ENCODE measurements around the gene ENAH.

ENAH gene

DNA sequence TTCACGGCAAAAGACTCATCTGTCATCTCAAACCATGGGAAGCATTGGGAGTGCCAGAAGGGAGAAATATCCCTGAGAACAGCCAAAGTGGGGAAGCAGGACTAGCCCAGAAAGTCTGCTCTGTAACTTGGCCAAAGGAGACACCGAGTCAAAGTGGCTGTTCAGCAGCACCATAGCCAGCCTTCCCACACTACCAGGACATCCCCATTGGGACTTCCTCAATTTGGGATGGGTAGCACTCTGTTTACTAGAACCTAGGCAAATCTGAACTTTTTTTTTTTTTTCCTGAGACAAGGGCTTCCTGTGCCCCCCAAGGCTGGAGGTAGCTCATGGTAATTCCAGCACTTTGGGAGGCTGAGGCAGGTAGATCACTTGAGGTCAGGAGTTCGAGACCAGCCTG lies 93.0 kb downstream of the ENAH start:
- DNase-seq (ENCODE audit: low spot score) = no peak

GRCh38 chr1:225559326-225559725 lies 93.6 kb downstream of the ENAH start:
- no peak for DNase-seq (ENCODE audit: low spot score)

GRCh38 chr1:225556694-225557093 lies 96.2 kb downstream of the ENAH start:
- DNase-seq (ENCODE audit: low spot score) = no peak

- DNase-seq (ENCODE audit: low spot score) = no peak
These were observed 97.1 kb downstream of the ENAH start for GRCh38 chr1:225555821-225556220.

DNA sequence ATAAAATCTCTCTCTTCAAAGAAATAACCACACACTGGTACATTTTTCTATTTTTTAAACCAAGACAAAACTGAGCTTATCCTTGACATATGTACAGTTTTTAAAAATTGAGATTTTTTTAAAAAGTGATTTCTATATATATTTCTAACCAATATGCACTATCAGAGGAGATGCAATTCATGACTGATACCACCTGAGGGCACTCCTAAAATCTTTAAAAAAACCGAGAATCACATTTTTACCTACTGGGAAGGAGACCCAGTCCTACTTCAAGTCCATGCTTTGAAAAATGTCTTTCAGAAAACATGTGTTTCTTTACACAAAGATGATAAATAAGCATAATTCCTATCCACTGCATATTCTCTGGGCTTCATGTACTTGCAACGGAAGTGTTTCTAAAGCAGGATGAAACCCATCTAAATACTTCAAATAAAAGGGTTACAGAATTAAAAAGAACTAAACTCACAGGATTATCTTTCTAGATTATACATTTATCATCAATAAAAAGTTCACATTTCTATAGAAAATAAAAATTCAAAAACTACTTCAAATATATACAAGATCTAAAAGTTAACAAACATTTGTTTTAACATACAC lies 98.6 kb downstream of the ENAH start:
- DNase-seq (ENCODE audit: low spot score) = peak; percentile 40

GRCh38 chr1:225549821-225550220 lies 103.1 kb downstream of the ENAH start:
- no peak for DNase-seq (ENCODE audit: low spot score)

GRCh38 chr1:225548140-225548857 lies 104.6 kb downstream of the ENAH start:
- DNase-seq (ENCODE audit: low spot score) = no peak

DNA sequence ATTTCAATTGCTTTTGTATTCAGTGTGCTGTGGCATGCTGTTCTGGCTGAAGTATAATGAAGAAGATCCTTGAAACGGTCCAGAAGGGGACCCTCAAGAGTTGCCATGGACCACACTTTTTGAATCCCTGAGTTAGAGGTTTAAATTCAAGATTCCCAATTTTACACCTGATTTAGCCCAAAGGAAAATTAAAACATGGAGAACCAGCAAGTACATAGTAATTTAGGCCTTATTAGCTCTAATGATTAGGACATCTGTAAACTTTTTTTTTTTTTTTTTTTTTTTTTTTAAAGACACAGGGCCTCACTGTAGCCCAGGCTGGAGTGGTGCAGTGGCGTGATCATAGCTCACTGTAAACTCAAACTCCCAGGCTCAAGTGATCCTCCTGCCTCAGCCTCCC lies 107.3 kb downstream of the ENAH start:
- DNase-seq (ENCODE audit: low spot score) = no peak

DNA sequence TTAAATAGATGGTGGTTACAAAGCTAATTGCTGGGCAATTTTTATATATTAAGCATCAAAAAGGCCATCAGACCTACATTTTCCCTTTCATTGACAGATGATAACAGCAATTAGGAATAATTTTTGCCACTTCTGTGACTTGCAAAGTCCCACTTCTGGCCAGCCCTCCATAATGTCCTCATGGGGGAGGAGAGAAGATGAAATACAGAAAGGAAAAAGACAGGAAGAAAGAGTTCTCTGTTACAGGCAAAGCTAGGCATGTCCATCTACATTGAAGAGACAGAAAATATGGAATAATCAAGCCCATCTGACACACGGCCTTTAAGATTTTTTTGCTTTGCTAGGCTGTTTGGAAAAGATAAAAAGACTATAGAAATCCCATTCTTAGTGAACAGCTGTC lies 108.0 kb downstream of the ENAH start:
- DNase-seq (ENCODE audit: low spot score) = no peak

DNA sequence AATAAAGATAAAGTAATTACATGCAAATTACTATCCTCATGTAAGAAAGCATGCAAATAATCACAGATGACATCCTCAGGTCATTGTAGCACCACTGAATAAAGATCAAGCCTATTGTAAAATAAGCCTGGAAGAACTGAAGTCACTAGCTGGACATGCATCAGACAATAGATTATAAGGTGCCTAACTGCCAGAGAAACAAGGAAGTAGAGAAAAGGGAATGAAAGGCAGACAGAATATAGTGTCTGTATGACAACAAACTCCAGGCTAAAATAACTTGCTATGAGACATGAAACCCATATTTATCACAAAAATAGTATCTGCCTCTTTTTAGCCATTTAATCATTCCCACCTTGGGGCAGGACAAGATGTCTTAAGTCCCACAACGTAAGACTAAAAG lies 108.7 kb downstream of the ENAH start:
- DNase-seq (ENCODE audit: low spot score) = no peak

- no peak for DNase-seq (ENCODE audit: low spot score)
These were observed 109.6 kb downstream of the ENAH start for GRCh38 chr1:225543350-225543749.

- no peak for DNase-seq (ENCODE audit: low spot score)
These were observed 111.5 kb downstream of the ENAH start for GRCh38 chr1:225541383-225541782.

GRCh38 chr1:225539575-225539974 lies 113.3 kb downstream of the ENAH start:
- no peak for DNase-seq (ENCODE audit: low spot score)

DNA sequence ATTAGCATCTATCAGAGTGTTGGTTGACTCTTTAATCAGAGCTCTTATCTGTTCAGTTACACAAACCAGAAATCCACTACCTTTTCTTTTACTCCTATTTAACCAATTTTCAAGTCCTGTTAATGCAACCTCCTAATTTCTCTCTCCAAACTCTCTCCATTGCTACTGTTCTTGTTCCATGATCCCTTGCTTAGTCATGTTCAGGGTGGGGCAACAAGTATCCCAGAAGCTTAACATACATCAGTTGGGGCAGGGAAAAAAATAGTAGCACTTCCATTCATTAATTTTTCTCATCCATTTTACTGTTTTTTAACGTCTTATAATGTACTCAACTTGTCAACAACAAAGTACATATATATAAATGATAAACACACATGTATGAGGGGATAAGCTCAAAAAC lies 113.9 kb downstream of the ENAH start:
- no peak for DNase-seq (ENCODE audit: low spot score)

DNA sequence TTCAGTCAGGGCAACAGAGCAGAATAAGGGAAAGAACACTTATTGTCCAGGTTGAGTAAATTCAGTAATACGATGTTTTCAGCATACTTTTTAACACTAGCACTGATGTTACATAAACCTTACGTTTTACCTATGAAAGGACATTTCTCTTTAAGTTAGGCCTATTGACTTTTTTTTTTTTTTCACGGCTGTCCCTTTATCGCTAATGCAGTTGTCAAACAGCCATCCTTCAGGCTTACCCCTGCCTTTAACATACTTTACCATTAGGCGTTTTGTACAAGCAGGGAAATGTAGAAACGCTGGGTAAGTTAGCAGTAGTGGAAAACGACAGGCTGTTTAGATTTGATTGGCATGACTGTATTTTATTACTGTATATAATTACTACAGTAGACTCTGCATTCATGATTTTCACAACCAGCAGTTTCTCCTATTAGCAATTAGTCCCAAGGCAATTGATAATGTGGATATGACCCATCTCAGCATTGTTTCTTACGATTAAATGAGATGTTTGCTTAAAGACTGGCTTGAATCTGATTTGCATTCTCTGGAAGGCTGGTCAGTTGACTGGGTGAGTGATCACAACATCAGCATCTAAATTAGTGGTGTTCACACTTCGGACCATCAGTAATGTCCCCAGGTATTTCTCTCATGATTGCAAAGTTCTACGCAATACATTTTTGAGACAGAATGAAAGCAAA lies 115.2 kb downstream of the ENAH start:
- no peak for DNase-seq (ENCODE audit: low spot score)

DNA sequence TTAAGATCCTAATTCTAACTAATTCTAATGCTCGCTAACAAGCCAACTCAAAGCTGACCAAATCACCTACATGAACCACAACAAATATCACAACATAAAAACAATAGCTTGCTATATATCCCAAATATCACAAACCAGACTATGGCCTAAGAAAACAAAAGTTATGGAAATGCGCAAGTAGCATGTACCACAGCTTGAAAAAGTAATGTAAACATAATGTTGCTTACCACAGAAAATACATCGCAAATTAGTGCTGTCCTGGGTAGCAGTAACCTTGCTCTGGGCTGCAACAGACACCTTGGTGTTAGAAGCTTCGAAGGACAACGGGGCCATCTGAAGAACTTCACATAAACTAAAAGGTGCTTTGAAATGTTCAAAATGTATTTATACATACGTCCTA lies 117.6 kb downstream of the ENAH start:
- no peak for DNase-seq (ENCODE audit: low spot score)

DNA sequence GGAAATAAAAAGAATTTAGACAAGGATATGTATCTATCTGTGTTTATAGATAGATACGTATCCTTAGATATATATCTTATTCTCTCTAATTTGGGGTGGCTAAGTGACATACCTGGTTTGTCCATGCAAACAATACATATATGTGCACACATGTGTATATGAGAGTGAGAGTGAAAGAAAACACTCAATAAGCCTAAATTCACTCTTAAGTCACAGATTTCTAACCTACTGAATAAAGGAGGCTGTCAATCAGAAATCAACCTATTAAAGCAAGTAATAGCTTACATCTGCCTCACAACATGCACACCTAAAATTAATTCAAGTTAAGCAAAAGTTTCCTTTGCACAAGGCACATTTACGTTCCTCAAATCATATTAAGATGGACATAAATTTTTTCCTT lies 118.2 kb downstream of the ENAH start:
- DNase-seq (ENCODE audit: low spot score) = no peak

DNA sequence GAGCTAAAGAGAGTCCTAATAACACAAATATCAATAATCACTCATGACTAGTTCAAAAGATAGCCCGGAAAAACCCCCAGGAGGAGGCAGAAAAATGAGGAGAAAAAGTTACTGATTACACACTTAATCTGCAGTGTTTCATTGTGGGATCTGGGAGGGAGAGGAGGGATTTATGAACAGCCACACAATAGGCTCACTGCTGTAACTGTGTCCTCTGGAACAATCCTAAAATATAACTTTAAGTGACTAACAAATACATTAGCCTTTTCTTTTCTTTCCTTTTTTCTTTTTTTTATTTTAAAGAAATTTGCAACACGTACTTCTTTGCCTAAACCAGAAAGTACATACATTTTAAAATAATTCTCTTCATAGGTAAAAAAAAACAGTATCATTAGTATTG lies 118.8 kb downstream of the ENAH start:
- DNase-seq (ENCODE audit: low spot score) = no peak

DNA sequence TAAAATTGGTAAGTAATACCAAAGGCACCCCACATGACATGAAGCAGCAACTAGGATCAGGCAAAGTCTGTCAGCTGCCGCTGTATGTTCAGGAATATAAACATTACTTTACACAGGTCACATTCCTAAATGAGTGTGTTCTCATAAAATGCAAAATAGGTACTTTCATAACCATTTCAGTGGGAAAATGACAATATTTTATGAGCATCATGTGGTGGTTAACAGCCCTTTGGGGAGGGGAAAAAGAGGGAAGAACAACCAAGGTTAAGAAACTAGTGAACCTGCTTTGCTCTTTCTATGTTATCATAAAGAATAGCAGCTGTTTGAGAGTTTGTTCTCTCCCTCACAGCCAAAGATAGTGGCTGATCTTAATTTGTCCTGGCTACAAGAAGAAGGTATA lies 119.7 kb downstream of the ENAH start:
- DNase-seq (ENCODE audit: low spot score) = no peak

DNA sequence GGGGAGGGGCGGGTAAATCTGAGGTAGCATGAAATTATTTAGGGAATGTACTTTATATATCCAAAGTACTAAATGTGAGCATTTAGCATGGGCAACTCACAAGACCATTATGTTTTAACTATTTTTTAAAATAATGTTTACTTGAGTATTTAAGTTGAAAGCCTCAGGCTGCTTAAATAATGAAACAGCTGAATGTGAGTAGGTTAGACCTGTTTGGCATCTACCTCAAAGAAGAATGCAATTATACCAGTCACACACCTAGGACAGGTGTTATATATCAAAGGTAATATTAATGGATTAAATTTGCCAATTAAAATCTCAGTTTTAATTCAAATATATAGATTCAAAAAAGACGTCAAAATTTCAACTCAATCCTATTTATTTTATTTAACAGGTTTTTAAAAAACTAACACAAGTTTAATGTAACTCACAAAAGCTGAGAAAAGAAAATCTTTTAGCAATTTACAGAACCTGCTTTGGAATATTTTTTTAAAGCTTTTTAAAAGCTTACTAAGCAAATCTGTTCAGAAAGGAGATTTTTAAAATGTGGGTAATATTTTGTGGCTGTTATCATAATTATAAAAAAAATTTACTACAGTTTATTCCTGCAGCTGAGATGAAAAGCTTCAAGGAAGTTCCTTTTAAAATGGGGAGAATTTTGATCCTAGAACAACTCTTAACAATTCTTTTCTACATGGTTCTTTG lies 120.5 kb downstream of the ENAH start:
- DNase-seq (ENCODE audit: low spot score) = no peak

DNA sequence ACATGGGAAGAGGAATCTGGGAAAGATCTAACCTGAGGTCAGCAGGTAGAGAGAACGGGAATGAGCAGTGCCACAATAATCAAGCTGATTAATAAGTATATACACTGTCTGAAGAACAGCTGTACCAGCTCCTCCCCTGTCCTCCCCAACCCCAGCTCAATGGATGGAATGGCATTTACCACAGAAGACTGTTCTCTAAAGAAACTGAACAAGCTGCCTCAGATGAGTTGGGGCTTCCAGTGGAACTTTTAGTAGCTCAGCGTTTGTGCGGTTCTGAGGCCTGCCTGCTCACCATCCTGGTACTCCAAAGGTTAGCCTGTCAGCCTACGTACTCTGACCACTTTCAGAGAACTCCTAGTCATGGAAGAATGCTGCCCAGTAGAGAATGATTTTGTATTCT lies 123.2 kb downstream of the ENAH start:
- no peak for DNase-seq (ENCODE audit: low spot score)

DNA sequence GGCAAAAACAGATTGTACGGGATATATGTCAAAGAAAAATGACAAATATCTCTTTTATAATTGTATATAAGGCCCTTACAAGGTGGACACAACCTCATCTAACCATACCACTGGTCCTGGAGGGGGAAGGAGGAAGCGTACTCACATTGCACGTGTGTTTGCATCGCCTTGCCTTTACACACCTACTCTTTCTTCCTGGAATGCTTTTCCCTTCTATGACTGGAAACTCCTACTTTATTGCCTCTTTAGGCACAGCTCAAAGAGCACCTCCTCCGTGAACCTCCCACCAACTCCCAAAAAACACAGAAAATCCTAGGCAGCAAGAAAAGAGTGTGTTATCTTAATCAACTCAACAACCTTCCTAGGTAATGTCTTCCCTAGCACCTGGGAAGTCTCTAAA lies 125.3 kb downstream of the ENAH start:
- DNase-seq (ENCODE audit: low spot score) = no peak

DNA sequence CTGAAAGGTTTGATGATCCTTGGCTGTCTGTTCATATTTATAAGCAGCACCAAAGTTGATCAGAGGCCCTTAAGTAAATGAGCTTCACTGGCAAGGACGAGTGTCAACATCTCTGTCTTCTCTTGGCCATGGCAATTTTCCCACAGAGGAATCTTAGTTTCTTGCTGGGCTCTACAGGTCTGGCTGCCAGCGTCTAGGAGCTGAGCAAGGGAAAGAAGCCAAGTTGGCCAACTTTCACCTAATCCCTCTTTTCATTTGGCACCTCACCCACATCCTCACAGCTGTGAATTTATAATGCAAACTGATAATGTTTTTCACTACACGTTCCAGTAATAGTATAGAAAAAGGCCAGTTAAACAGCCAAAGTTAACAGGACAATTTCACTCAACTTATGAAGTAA lies 126.0 kb downstream of the ENAH start:
- DNase-seq (ENCODE audit: low spot score) = peak; percentile 56
